ENCODE measurements around the gene PAK1.
"Not testable (repeated sequence)": the region's sequence is repeated elsewhere in the genome, so short reads cannot be mapped to it uniquely, and the experiment has no call there.

PAK1 gene

DNA sequence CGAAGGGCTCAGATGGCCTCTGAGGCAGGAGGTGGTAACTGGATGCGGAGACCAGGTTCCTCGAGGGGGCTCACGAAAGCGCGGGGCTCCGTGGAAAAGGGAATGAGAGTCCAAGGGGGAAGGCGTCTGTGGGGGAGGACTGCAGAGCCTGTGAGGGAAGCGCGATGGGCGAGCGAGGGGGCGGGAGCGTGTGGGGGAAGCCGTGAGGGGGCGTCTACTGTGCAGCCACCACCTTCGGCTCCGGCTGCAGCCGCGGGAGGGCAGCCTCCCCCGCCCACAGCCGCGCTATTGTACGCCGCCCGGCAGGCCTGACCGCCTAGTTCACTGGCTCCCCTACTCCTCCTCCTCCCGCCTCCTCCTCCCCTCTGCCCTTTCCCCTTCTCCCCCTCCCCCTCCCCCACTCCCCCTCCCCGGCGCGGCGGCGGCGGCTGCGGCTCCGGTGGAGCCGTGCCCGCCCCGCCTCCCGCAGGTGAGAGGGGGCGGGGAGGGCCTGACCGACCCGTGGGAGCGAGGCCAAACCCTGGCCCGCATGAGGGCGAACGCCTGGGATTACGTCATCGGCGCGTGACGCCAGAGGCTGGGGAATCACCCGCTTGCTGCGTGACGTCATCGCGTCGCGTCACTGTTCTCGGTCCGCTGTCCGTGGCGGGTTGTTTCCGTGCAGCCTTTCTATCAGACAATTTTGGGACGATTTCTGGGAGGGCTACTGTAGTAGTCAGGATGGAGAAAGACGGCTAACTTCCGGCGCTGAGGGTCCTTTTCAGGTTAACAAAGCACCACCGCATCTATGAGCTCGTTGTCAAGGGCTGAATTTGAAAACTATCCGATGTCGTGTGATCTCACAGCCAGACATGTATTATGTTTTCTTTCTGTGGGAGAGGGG, at the start of gene PAK1:
TSS of gene PAK1 (minus strand) at position 294 of the 883 bp plus-strand sequence. CDS start 81,574 bp downstream, outside the sequence.
- peak; percentile 77 for DNase-seq (ENCODE audit: insufficient read length, low spot score)
- FAIRE-seq = peak; percentile 89

DNA sequence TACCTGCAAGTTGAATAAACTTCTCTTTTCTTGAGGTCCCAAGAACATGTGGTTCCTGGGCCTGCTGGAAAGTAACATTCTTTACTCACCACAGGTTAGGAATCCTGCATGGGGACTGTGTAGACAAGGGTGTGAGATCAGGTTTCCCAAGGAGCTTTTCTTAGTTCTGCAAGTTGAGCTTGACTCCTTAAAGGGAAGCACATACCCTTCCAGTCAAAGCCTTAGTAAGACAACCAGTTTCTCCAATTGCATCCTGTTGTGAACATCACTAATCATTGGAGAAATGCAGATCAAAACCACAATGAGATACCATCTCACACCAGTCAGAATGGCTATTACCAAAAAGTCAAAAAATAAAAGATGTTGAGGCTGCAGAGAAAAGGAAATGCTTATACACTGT, 48.3 kb upstream of the PAK1 start:
- DNase-seq (ENCODE audit: insufficient read length, low spot score) = no peak
- no peak for FAIRE-seq

DNA sequence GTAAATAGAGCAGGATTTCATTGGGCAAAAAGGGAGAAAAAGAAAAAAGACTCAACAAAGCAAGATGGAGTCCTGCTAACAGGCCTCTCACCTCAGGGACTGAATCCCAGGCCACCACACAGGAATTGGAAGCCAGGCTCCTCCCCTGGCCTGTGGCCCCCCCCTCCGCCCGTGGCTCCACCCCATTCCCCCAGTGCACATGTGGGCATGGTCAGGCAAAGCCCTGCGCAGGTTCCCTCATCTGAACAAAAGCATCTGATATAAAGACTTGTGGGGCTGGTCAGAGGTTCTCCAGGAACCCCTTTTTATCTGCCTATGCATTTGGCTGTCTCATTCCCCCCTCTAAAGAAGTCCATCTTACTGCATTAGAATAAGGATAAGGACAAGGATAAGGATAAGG, 46.0 kb upstream of the PAK1 start:
- FAIRE-seq (no peak), DNase-seq (ENCODE audit: insufficient read length, low spot score) (no peak)

DNA sequence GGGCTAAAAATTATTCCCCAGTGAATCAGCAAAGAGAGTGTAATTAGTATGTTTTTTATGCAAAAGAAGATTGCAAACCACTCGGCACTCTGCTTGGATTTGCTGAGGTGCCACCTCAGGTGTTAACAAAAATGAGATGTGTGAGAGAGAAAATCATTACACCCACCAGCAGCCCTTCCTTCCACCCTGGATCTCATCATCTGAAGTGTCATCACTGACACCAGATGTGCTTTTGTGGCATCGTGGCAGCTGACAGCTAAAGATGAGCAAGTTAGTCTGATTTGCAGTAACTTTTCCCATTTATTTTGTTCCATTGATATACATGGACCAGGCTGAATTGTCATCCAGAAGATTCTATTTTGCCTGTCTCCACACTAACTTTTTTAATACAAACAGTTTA, 44.6 kb upstream of the PAK1 start:
- FAIRE-seq (no peak), DNase-seq (ENCODE audit: insufficient read length, low spot score) (no peak)

DNA sequence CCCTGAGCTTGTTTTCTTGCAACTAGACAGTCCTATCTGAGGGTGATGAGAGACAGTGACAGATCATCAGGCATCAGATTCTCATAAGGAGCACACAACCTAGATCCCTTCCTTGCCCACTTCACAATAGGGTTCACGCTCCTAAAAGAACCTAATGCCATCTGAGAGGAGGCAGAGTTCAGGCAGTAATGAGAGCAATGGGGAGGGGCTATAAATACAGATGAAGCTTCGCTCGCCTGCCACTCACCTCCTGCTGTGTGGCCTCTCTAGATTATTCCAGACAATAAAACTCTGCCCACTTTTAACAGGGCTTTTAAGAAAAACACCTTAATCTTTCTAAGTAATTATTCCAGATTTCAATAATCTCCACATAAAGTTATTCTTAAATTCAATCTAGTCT, 43.9 kb upstream of the PAK1 start:
- FAIRE-seq = no peak
- no peak for DNase-seq (ENCODE audit: insufficient read length, low spot score)

DNA sequence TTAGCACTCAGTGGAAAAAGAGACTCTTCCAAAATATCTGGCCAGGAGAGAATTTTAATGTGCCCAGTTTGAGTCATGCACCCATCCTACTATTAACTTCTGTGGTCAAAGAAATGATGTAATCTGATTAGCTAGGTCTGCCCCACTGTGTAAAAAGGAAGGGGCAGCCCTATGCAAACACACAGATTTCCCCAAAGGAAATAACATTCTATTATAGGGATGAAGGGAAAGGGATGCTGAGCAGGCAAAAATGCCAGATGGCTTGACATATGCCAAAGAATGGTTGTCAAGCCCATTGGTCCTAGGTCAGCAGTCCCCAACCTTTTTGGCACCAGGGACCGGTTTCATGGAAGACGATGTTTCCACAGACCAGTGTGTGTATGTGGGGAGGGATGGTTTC, 43.3 kb upstream of the PAK1 start:
- no peak for FAIRE-seq
- no peak for DNase-seq (ENCODE audit: insufficient read length, low spot score)

DNA sequence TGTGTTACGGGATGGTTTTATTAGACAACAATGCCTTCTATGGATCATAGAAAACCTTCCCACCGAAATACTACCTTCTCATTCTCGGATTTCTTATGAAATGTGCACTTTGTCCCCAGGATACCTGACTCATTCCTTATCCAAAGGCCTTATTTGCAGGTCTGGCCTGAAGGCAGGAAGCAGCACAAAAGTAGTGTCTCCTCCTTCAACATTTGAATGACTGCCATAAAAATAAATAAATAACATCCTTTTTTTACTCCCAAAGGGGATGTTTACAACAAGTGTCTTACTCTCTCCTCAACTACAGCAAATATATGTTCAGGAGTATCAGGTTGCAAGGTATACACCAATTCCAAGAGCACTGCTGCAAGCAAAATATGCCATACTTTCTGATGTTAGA, 41.6 kb upstream of the PAK1 start:
- DNase-seq (ENCODE audit: insufficient read length, low spot score) (no peak), FAIRE-seq (no peak)

DNA sequence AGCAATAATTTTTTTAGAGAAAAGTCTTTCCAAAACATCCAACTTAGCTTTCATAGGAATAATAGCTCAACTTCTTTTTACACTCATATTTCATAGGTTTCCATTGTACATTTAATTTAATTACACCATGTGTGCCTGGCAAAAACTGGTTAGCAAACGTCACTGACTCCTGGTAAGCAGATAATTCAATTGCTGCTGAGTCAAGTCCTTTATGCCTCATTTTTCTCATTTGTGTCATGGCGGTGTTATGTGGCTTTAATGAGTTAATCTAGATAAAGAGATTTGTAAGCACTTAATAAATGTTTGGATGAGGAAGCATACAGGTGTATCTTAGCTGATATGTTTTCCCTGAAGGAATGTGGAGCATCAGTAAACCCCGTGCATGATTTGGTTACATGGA, 41.2 kb upstream of the PAK1 start:
- FAIRE-seq = no peak
- DNase-seq (ENCODE audit: insufficient read length, low spot score) = no peak

DNA sequence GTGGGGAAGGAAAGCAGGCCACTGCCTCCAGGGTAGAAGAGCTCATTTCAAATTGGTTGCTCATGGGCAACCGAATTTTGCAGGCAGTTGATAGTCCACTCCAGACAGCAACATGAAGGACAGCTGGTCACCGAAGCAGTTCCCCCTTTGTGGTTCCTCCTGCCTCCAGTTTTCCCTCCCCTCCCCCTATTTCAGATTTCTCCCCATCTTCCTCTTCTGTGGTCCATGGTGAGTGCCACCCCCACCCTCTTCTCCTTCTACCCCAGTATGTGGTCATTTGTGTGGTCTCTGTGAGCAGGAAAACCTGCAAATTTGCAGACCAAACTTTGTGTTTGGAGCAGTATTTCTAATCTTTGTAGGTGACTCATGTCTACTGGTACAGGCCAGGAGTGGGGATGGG, 38.2 kb upstream of the PAK1 start:
- DNase-seq (ENCODE audit: insufficient read length, low spot score) = no peak
- FAIRE-seq = no peak

DNA sequence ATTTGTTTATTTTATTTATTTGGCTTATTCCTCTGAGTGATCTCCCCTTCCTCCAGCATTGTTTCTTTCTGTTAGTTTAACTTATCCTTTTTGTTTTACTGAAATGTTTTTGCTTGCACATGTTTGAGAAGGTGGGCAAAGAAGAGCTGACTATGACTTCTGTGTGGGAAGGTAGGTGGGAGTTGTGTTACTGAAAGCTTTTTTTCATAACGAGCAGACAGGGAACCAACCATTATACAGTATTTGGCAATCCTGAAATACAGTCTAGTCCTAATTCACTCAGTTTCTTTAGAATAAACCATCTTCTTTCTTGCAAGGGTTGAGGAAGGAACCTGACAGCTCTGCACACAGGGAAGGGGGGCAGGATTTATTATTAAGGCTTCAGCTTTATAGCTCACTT, 37.0 kb upstream of the PAK1 start:
- DNase-seq (ENCODE audit: insufficient read length, low spot score) (no peak), FAIRE-seq (no peak)

DNA sequence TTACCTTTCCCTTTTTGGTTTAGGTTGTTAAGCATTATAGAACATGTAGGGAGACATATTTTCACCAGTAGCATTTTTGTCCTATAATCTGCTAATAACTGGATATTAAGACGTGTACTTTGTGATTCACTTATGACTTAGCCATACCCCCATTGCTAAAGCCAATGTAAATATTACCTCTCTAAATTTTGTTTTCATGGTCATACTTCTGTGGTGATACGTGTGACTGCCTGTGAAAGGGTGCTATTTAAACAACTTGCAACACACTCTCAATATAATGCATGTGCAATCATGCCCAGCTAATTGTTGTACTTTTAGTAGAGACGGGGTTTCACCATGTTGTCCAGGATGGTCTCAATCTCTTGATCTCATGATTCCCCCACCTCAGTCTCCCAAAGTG, 36.2 kb upstream of the PAK1 start:
- no peak for DNase-seq (ENCODE audit: insufficient read length, low spot score)
- no peak for FAIRE-seq

DNA sequence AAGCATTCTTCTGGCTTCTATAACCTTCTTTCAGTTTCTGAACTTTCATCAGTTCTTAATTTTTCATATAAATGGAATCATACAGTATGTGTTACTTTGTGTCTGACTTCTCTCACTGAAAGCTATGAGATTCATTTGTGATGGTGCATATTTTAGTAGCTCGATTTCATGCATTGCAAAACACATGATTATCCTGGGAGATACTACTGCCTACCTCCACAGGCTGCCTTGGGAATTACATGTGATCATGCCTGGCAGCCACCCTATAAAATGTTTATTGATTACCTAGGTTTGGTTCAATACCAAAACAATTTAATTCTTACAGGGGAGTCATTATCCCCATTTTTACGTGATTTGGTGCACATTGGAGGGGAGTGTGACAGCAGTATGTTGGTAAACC, 34.1 kb upstream of the PAK1 start:
- FAIRE-seq (no peak), DNase-seq (ENCODE audit: insufficient read length, low spot score) (no peak)

DNA sequence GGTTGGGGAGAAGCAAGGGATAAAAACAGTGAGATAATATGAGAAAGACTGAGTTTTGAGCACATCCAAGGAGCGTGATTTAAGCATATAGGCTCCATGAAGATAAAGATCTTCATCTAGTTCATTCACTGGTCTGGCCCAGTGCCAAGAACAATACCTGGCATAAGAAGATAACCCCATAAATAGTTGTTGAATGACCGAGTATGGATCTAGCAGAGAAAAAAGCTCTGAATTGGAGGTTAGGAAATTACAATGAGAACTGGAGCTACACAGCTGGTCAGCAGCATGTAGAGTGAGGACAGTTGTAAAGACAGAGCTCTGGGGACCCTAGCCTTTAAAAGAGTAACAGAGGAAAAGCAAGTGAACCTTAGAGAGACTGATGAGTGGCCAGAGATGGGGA, 33.0 kb upstream of the PAK1 start:
- DNase-seq (ENCODE audit: insufficient read length, low spot score) (no peak), FAIRE-seq (no peak)

DNA sequence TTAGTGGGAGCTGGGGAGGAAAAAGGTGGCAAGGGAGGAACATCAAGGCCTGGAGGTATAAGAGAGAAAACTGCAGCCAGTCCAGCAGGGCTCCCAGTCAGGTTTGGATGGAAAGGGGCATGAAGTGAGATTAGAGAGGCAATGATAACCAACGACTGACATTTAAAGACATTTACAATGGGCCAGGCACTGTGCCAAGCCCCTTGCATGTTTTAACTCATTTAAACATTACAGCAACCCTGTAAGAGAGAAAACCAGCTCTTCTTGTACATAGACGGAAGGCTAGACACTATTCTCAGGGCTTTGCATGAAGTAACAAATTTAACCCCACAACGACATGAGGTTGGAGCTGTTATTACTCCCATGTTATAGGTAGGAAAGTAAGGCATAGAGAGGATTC, 32.1 kb upstream of the PAK1 start:
- no peak for DNase-seq (ENCODE audit: insufficient read length, low spot score)
- FAIRE-seq = no peak

DNA sequence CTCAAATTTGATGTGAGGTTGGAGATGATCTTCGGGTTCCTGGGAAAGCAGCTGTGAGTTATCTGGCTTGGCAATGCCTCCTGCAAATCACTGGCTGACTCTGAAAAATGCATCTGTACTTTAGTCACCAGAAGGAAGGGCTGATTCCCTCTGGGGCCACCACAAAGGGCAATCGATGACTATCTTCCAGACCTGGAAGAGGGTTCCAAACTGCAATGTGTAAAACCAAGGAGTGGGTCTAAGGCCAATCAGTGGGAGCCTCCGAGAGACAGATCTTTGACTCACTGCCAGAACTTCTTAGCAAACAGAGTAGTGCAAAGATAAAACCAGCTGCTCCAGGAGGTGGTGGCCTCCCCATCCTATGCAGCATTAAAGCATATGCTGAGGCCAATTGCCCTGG, 29.1 kb upstream of the PAK1 start:
- no peak for FAIRE-seq
- no peak for DNase-seq (ENCODE audit: insufficient read length, low spot score)

DNA sequence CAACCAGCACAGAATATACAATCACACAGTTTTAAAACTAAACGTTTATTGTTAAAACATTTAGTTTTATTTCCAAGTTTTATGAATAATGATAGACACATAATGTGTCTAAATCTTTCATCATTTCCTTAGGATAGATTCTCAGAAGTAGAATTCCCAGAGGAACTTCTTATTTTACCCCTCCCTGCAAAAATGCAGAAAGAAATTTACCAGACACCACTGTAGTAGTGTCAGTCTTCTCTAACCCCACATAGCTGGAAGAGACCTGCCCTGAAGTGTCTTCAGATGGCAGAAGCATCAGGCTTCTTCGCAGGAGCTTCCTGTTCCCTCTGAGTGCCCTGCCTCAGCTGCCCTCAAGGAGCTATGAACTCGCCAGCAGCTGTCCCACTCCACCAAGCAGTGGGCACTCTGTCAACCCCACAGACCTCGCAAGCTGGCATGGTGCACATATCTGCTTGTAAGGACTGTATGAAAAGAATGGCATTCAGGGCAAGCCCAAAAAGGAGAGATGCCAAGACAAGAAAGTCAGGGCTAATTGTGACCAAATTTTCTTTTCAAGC, 28.5 kb upstream of the PAK1 start:
- DNase-seq (ENCODE audit: insufficient read length, low spot score) = no peak
- FAIRE-seq = no peak

DNA sequence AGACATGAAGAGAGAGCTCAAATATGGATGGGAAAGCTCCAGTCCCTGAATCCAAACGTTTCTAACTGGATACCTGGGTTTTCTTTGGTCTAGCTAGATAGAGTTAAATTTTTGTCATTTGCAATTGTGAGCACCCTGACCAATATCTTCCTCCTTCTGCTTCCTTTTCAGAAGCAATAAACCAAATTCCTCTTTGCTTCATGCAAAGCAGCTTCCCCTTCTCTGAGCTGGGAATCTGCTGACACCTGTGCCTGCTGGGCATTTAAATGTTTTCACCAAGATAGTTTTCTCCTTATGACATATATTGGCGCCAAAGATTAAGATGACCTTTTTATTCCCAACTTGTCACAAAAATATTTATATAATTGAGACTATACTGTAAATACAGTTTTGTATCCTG, 27.9 kb upstream of the PAK1 start:
- no peak for DNase-seq (ENCODE audit: insufficient read length, low spot score)
- no peak for FAIRE-seq

DNA sequence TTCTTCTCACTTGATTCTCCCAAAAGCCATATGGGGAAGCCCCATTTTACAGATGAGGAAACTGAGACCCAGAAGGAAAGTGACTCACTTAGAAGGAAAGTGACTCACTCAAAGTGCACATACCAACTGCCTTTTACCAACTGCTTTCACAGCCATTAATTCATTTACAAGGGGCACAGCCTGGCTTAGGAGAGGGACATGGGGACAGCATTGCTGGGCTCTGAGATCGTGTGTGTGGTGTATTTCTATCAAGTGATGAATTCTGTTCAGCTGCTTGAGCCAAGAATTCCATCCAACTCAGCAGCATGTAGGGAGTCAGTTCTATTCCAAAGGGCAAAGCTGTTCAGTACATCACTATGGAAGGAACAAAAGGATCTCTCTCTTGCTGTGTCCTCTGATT, 23.5 kb upstream of the PAK1 start:
- DNase-seq (ENCODE audit: insufficient read length, low spot score) = no peak
- no peak for FAIRE-seq

DNA sequence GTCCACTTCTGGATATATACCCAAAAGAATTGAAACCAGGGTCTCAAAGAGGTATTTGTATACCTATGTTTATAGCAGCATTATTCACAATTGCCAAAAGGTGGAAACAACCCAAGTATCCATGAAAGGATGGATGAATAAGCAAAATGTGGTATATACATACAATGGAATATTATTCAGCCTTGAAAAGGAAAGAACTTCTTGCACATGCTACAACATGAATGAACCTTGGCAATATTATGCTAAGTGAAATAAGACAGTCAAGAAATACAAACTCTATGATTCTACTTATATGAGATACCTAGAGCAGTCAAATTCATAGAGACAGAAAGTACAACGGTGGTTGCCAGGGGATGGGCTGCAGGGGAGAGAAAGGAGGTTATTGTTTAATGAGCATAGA, 21.6 kb upstream of the PAK1 start:
- DNase-seq (ENCODE audit: insufficient read length, low spot score) (no peak), FAIRE-seq (no peak)

DNA sequence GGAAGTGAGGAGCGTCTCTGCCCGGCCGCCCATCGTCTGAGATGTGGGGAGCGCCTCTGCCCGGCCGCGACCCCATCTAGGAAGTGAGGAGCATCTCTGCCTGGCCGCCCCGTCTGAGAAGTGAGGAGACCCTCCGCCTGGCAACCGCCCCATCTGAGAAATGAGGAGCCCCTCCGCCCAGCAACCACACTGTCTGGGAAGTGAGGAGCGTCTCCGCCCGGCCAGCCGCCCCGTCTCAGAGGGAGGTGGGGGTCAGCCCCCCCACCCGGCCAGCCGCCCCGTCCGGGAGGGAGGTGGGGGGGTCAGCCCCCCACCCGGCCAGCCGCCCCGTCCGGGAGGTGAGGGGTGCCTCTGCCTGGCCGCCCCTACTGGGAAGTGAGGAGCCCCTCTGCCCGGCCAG, 16.1 kb upstream of the PAK1 start:
- not testable (repeated sequence) for FAIRE-seq; DNase-seq (ENCODE audit: insufficient read length, low spot score)

DNA sequence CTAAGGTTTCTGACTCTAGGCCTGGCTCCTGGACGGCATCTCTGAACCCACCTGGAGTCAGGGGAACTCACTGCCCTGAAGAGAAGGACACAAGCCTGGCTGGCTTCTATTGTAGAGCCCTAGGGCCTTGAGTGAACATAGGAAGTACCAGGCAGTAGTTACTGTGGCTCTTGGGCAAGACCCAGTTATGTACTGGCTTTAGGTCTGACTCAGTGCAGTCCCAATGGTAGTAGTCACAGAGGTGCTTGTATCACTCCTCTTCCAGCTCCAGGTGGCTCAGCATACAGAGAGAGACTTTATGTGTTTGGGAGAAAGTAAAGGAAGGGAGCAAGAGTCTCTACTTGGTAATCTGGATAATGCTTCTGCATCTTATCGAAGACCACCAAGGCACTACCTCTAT, 13.9 kb upstream of the PAK1 start:
- FAIRE-seq = no peak

DNA sequence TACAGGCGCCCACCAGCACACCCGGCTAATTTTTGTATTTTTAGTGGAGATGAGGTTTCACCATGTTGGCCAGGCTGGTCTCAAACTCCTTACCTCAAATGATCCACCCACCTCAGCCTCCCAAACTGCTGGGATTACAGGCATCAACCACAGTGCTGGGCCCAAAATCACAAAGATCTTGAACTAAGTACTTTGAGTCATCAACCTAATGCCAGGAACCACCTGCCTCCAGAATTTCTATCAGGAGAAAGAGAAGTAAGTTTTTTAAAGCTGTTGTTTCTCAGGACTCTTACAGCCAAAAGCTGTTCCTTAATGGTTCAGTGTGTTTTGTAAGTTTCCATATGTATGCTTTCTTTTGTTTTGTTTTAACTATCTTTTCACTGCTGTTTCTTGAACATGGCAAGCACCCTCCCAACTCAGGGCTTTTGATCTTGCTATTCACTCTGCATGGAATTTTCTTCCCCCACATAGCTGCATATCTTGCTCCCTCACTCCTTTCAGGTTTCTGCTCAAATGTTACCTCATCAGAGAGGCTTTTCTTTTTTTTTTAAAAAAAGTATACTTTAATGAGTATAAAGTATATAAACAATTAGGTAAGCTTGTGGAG, 6.0 kb upstream of the PAK1 start:
- DNase-seq (ENCODE audit: insufficient read length, low spot score) = no peak
- no peak for FAIRE-seq

More for the DNA sequence above, 13.9 kb upstream of the PAK1 start:
- DNase-seq (ENCODE audit: insufficient read length, low spot score) = no peak
